GM23338 (cell line): ENCODE data around the gene BMPER. TPM values are rescaled to one million over a fixed set of nuclear protein-coding genes. Genes with fewer than 3 reads are reported as not detected.

ENCODE experiments used
- ATAC-seq: fragments of 200-7000 bp; cut with Tn5 transposase; 3 replicates; pipeline ENCODE4 v1.9.1; 2020
- DNase-seq: peaks from one replicate; pipeline ENCODE4 v3.0.0-alpha.2; 2015; ENCODE audit warnings: low spot score
- H2AFZ ChIP-seq: fragments of 200-600 bp; sonication (generic); 2 replicates; pipeline ENCODE4 v1.8.0; 2016; ENCODE audit warnings: antibody characterized with exemption, mild to moderate bottlenecking, moderate library complexity
- H3F3A ChIP-seq: fragments of 200-600 bp; sonication (generic); replicated peaks from 2 replicates; pipeline ENCODE4 v1.8.0; 2017; ENCODE audit warnings: antibody characterized with exemption, mixed run types, low read depth
- H3K27ac ChIP-seq: fragments of 200-600 bp; sonication (generic); 2 replicates; pipeline ENCODE4 v1.6.1; 2016; ENCODE audit warnings: low read depth
- H3K27me3 ChIP-seq: fragments of 200-600 bp; sonication (generic); 2 replicates; pipeline ENCODE4 v1.8.0; 2016; ENCODE audit warnings: mild to moderate bottlenecking, mixed run types, moderate library complexity; ENCODE audit not compliant: insufficient read depth
- H3K36me3 ChIP-seq: fragments of 200-600 bp; sonication (generic); 2 replicates; pipeline ENCODE4 v1.8.0; 2016; ENCODE audit warnings: mild to moderate bottlenecking; ENCODE audit not compliant: insufficient read depth
- H3K4me1 ChIP-seq: fragments of 200-600 bp; sonication (generic); 2 replicates; pipeline ENCODE4 v1.8.0; 2016; ENCODE audit warnings: mild to moderate bottlenecking, moderate library complexity; ENCODE audit not compliant: insufficient read depth
- H3K4me2 ChIP-seq: fragments of 200-600 bp; sonication (generic); 2 replicates; pipeline ENCODE4 v1.7.1; 2017; ENCODE audit warnings: mixed run types
- H3K4me3 ChIP-seq: fragments of 200-600 bp; sonication (generic); 2 replicates; pipeline ENCODE4 v1.6.1; 2016; ENCODE audit warnings: mixed run types
- H3K79me2 ChIP-seq: fragments of 200-600 bp; sonication (generic); replicated peaks from 2 replicates; pipeline ENCODE4 v1.8.0; 2017; ENCODE audit warnings: mild to moderate bottlenecking; ENCODE audit not compliant: insufficient read depth
- H3K9me2 ChIP-seq: fragments of 200-600 bp; sonication (generic); 2 replicates; pipeline ENCODE4 v1.8.0; 2017; ENCODE audit not compliant: insufficient read depth
- H4K20me1 ChIP-seq: fragments of 200-600 bp; sonication (generic); replicated peaks from 2 replicates; pipeline ENCODE4 v1.8.0; 2017; ENCODE audit warnings: mild to moderate bottlenecking; ENCODE audit not compliant: insufficient read depth
- H3K27ac Mint-ChIP-seq: 2 replicates; pipeline ENCODE4 v1.8.0; 2020; ENCODE audit warnings: inconsistent platforms, mild to moderate bottlenecking, moderate library complexity, mixed read lengths
- H3K27me3 Mint-ChIP-seq: 3 replicates; pipeline ENCODE4 v1.8.0; 2022; ENCODE audit warnings: low read depth, mild to moderate bottlenecking, moderate library complexity, mixed read lengths, inconsistent platforms; ENCODE audit not compliant: insufficient read depth, poor library complexity
- H3K36me3 Mint-ChIP-seq: 3 replicates; pipeline ENCODE4 v1.8.0; 2021; ENCODE audit warnings: low read depth, mild to moderate bottlenecking, inconsistent platforms, moderate library complexity, mixed read lengths
- H3K4me1 Mint-ChIP-seq: 3 replicates; pipeline ENCODE4 v1.8.0; 2020; ENCODE audit warnings: mild to moderate bottlenecking, inconsistent platforms, mixed read lengths
- H3K4me3 Mint-ChIP-seq: 3 replicates; pipeline ENCODE4 v1.8.0; 2021; ENCODE audit warnings: moderate library complexity, mild to moderate bottlenecking, inconsistent platforms, mixed read lengths
- H3K9me3 Mint-ChIP-seq: 3 replicates; pipeline ENCODE4 v1.8.0; 2020; ENCODE audit warnings: moderate library complexity, mild to moderate bottlenecking, inconsistent platforms, mixed read lengths
- CREB1 ChIP-seq: fragments of 250-450 bp; sonication (Bioruptor Pico); IDR thresholded peaks from 2 replicates; pipeline ENCODE4 v1.5.0; 2020; ENCODE audit warnings: low read depth, mild to moderate bottlenecking, moderate library complexity
- CTCF ChIP-seq, 2 experiments: fragments of 200-600 bp in 1 of 2; sonication (generic) in 1 of 2; conservative IDR thresholded peaks; 2 replicates each; pipeline versions ENCODE4 v1.5.1 to v1.6.1; 2016 to 2017; ENCODE audit warnings: antibody characterized with exemption in 2 of 2, low read depth in 2 of 2, mild to moderate bottlenecking in 2 of 2, moderate library complexity in 1 of 2
- ETS1 ChIP-seq: IDR thresholded peaks from 2 replicates; pipeline ENCODE4 v1.6.1; 2016; ENCODE audit warnings: antibody characterized with exemption
- EZH2 ChIP-seq: fragments of 200-600 bp; sonication (generic); IDR thresholded peaks from one replicate; pipeline ENCODE4 v1.8.0; 2017; ENCODE audit warnings: antibody characterized with exemption, mild to moderate bottlenecking, low read depth; ENCODE audit not compliant: unreplicated experiment
- EZH2phosphoT487 ChIP-seq: fragments of 200-600 bp; sonication (generic); IDR thresholded peaks from one replicate; pipeline ENCODE4 v1.8.1; 2018; ENCODE audit warnings: antibody characterized with exemption; ENCODE audit not compliant: unreplicated experiment
- JUNB ChIP-seq: IDR thresholded peaks from one replicate; pipeline ENCODE4 v1.6.1; 2016; ENCODE audit warnings: antibody characterized with exemption; ENCODE audit not compliant: unreplicated experiment
- NANOG ChIP-seq: IDR thresholded peaks from 2 replicates; pipeline ENCODE4 v1.6.1; 2016; ENCODE audit warnings: antibody characterized with exemption, borderline replicate concordance
- POLR2AphosphoS5 ChIP-seq: IDR thresholded peaks from 2 replicates; pipeline ENCODE4 v1.6.1; 2016; ENCODE audit warnings: antibody characterized with exemption, low read depth
- REST ChIP-seq: IDR thresholded peaks from one replicate; pipeline ENCODE4 v1.6.1; 2018; ENCODE audit warnings: antibody characterized with exemption; ENCODE audit not compliant: unreplicated experiment
- STAT1 ChIP-seq: IDR thresholded peaks from one replicate; pipeline ENCODE4 v1.6.1; 2016; ENCODE audit warnings: antibody characterized with exemption; ENCODE audit not compliant: unreplicated experiment
- ZNF114 ChIP-seq: fragments of 250-450 bp; sonication (Bioruptor Pico); IDR thresholded peaks from 2 replicates; pipeline ENCODE4 v1.5.0; 2020; ENCODE audit warnings: mild to moderate bottlenecking, moderate library complexity
- ZNF331 ChIP-seq: fragments of 250-450 bp; sonication (Bioruptor Pico); IDR thresholded peaks from 2 replicates; pipeline ENCODE4 v1.5.0; 2020; ENCODE audit warnings: low read depth, mild to moderate bottlenecking, moderate library complexity
- ZNF462 ChIP-seq: fragments of 250-450 bp; sonication (Bioruptor Pico); IDR thresholded peaks from 2 replicates; pipeline ENCODE4 v1.5.0; 2020; ENCODE audit warnings: mild to moderate bottlenecking, moderate library complexity
- polyA plus RNA-seq: library from polyadenylated mRNA; unstranded; fragments of >200 nt; fragmentation: Nextera tagmentation; extraction: Ambion mirVana; gene quantifications from 2 replicates; pipeline ENCODE4 v1.2.1, GENCODE V29; 2016
- total RNA-seq: library from RNA; depleted of rRNA; stranded (reverse); fragments of >200 nt; shearing (Covaris generic); gene quantifications from 2 replicates; pipeline ENCODE4 v1.2.3, GENCODE V29; 2014

Gene BMPER
- total and polyA plus RNA-seq, 2 experiments from 2014 or later = 0.53 to 1.4 TPM

GRCh38 chr7:34016876-34017275, 111.5 kb downstream of the BMPER start:
- Histone ChIP-seq H3K36me3 (no peaks in the 10 kb centered on the region), H3K4me1 (peaks cover under 1% of the 10 kb centered on the region; the same call in 1 of the 2 replicates), H3F3A (no peaks in the 10 kb centered on the region), H3K9me2 (peaks cover 10% of the 10 kb centered on the region; the same call in 1 of the 2 replicates), H3K79me2 (no peaks in the 10 kb centered on the region), H2AFZ (no peak overlapping the region), H3K4me3 (no peak overlapping the region), H3K4me2 (no peak overlapping the region), H4K20me1 (no peaks in the 10 kb centered on the region), H3K27me3 (no peaks in the 10 kb centered on the region), H3K27ac (no peak overlapping the region)
- no peak overlapping the region for H3K4me3 Mint-ChIP-seq
- DNase-seq (no peak), ATAC-seq (no peak)
- no peaks in the 10 kb centered on the region for H3K36me3 Mint-ChIP-seq
- H3K9me3 Mint-ChIP-seq = no peaks in the 10 kb centered on the region
- H3K27me3 Mint-ChIP-seq = peaks cover 2% of the 10 kb centered on the region
- no peak for TF ChIP-seq EZH2phosphoT487
- TF ChIP-seq CTCF (conservative IDR thresholded peaks at IDR 0.05; ENCODE audit: low read depth in 2 of 2) = no peak
- TF ChIP-seq ZNF114 (CRISPR knock-in tag) = no peak
- TF ChIP-seq STAT1 = no peak
- no peak for TF ChIP-seq JUNB
- TF ChIP-seq POLR2AphosphoS5 = no peak
- TF ChIP-seq EZH2 = no peak
- TF ChIP-seq NANOG = no peak
- no peak for TF ChIP-seq ETS1
- TF ChIP-seq REST = no peak
- no peak for TF ChIP-seq ZNF331
- no peak for TF ChIP-seq CREB1 (CRISPR knock-in tag)
- no peak for TF ChIP-seq ZNF462 (CRISPR knock-in tag)
- H3K4me1 Mint-ChIP-seq = peaks cover 3% of the 10 kb centered on the region; the same call in 2 of the 3 replicates
- H3K27ac Mint-ChIP-seq = no peak overlapping the region
